GM23338 (cell line): ENCODE data around the gene ADGRG6.
"Not testable (repeated sequence)": the region's sequence is repeated elsewhere in the genome, so short reads cannot be mapped to it uniquely, and the experiment has no call there.

ENCODE experiments used
- CREB1 ChIP-seq: fragments of 250-450 bp; sonication (Bioruptor Pico); IDR thresholded peaks from 2 replicates; pipeline ENCODE4 v1.5.0; 2020; ENCODE audit warnings: low read depth, mild to moderate bottlenecking, moderate library complexity
- EZH2 ChIP-seq: fragments of 200-600 bp; sonication (generic); IDR thresholded peaks from one replicate; pipeline ENCODE4 v1.8.0; 2017; ENCODE audit warnings: antibody characterized with exemption, mild to moderate bottlenecking, low read depth; ENCODE audit not compliant: unreplicated experiment
- EZH2phosphoT487 ChIP-seq: fragments of 200-600 bp; sonication (generic); IDR thresholded peaks from one replicate; pipeline ENCODE4 v1.8.1; 2018; ENCODE audit warnings: antibody characterized with exemption; ENCODE audit not compliant: unreplicated experiment
- JUNB ChIP-seq: IDR thresholded peaks from one replicate; pipeline ENCODE4 v1.6.1; 2016; ENCODE audit warnings: antibody characterized with exemption; ENCODE audit not compliant: unreplicated experiment
- POLR2AphosphoS5 ChIP-seq: IDR thresholded peaks from 2 replicates; pipeline ENCODE4 v1.6.1; 2016; ENCODE audit warnings: antibody characterized with exemption, low read depth
- TF ChIP-seq, protein P1 (sequence below), 2 experiments: fragments of 200-600 bp in 1 of 2; sonication (generic) in 1 of 2; conservative IDR thresholded peaks; 2 replicates each; pipeline versions ENCODE4 v1.5.1 to v1.6.1; 2016 to 2017; ENCODE audit warnings: antibody characterized with exemption in 2 of 2, low read depth in 2 of 2, mild to moderate bottlenecking in 2 of 2, moderate library complexity in 1 of 2
- TF ChIP-seq, protein P2 (sequence below): IDR thresholded peaks from one replicate; pipeline ENCODE4 v1.6.1; 2018; ENCODE audit warnings: antibody characterized with exemption; ENCODE audit not compliant: unreplicated experiment

DNA sequence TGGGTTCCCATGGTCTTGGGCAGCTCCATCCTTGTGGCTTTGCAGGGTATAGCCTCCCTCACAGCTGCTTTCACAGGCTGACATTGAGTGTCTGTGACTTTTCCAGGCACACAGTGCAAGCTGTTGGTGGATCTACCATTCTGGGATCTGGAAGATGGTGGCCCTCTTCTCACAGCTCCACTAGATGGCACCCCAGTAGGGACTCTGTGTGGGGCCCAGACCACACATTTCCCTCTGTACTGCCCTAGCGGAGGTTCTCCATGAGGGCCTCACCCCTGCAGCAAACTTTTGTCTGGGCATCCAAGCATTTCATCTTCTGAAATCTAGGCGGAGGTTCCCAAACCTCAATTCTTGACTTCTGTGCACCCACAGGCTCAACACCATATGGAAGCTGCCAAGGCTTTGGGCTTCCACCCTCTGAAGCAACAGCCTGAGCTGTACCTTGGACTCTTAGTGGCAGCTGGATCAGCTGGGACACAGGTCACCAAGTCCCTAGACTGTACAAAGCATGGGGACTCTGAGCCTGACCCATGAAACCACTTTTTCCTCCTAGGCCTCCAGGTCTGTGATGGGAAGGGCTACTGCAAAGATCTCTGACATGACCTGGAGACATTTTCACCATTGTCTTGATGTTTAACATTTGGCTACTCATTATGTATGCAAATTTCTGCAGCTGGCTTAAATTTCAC lies 124.8 kb downstream of the ADGRG6 start:
- TF ChIP-seq EZH2; EZH2phosphoT487; JUNB; CREB1 (CRISPR knock-in tag); POLR2AphosphoS5: not testable (repeated sequence)
- TF ChIP-seq, protein P1, sequence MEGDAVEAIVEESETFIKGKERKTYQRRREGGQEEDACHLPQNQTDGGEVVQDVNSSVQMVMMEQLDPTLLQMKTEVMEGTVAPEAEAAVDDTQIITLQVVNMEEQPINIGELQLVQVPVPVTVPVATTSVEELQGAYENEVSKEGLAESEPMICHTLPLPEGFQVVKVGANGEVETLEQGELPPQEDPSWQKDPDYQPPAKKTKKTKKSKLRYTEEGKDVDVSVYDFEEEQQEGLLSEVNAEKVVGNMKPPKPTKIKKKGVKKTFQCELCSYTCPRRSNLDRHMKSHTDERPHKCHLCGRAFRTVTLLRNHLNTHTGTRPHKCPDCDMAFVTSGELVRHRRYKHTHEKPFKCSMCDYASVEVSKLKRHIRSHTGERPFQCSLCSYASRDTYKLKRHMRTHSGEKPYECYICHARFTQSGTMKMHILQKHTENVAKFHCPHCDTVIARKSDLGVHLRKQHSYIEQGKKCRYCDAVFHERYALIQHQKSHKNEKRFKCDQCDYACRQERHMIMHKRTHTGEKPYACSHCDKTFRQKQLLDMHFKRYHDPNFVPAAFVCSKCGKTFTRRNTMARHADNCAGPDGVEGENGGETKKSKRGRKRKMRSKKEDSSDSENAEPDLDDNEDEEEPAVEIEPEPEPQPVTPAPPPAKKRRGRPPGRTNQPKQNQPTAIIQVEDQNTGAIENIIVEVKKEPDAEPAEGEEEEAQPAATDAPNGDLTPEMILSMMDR (conservative IDR thresholded peaks at IDR 0.05; ENCODE audit: low read depth in 2 of 2) = peak in 1 of 2 experiments; percentile 16; a peak in 1 of 4 replicates
- TF ChIP-seq, protein P2, sequence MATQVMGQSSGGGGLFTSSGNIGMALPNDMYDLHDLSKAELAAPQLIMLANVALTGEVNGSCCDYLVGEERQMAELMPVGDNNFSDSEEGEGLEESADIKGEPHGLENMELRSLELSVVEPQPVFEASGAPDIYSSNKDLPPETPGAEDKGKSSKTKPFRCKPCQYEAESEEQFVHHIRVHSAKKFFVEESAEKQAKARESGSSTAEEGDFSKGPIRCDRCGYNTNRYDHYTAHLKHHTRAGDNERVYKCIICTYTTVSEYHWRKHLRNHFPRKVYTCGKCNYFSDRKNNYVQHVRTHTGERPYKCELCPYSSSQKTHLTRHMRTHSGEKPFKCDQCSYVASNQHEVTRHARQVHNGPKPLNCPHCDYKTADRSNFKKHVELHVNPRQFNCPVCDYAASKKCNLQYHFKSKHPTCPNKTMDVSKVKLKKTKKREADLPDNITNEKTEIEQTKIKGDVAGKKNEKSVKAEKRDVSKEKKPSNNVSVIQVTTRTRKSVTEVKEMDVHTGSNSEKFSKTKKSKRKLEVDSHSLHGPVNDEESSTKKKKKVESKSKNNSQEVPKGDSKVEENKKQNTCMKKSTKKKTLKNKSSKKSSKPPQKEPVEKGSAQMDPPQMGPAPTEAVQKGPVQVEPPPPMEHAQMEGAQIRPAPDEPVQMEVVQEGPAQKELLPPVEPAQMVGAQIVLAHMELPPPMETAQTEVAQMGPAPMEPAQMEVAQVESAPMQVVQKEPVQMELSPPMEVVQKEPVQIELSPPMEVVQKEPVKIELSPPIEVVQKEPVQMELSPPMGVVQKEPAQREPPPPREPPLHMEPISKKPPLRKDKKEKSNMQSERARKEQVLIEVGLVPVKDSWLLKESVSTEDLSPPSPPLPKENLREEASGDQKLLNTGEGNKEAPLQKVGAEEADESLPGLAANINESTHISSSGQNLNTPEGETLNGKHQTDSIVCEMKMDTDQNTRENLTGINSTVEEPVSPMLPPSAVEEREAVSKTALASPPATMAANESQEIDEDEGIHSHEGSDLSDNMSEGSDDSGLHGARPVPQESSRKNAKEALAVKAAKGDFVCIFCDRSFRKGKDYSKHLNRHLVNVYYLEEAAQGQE = not testable (repeated sequence)
